ENCODE results near the gene SLC25A46. TPM values are rescaled to one million over a fixed set of nuclear protein-coding genes. Genes with fewer than 3 reads are reported as not detected.

Gene SLC25A46
- total and polyA plus RNA-seq, 2 donors (not counting 1 experiment from before 2014, with no cell fraction given): 17.6 to 36.9 TPM

- H3K4me3 ChIP-seq (ENCODE audit: control extremely low read depth in 1 of 5, extremely low read depth in 1 of 5, insufficient read depth in 1 of 5, low read depth in 2 of 5, low read length in 4 of 5): no peak overlapping the region
- H3K27ac ChIP-seq (ENCODE audit: low read length in 2 of 2): no peak overlapping the region
- no peaks in the 10 kb centered on the region for H3K27me3 ChIP-seq (replicated peaks in 1 of 4; ENCODE audit: control extremely low read depth in 1 of 4, control insufficient read depth in 3 of 4, insufficient read depth in 4 of 4, low read length in 3 of 4)
- CTCF ChIA-PET: interaction anchor here (1.0 kb wide), 1 partner anchor 13 kb away, joined by 3 read pairs; no protein-coding TSS in a partner anchor
- intact Hi-C loops (cut with micrococcal nuclease): no loop called here
- no peak for ATAC-seq (ENCODE audit: low read depth)
- no peak overlapping the region for H3K27ac Mint-ChIP-seq
- POLR2A ChIA-PET: no interaction called here
- no peaks in the 10 kb centered on the region for H3K79me2 ChIP-seq (ENCODE audit: control insufficient read depth, insufficient read depth, low read length)
- no peaks in the 10 kb centered on the region for H3K4me1 Mint-ChIP-seq
- no peak overlapping the region for H3K4me3 Mint-ChIP-seq
- TF ChIP-seq, protein P1, sequence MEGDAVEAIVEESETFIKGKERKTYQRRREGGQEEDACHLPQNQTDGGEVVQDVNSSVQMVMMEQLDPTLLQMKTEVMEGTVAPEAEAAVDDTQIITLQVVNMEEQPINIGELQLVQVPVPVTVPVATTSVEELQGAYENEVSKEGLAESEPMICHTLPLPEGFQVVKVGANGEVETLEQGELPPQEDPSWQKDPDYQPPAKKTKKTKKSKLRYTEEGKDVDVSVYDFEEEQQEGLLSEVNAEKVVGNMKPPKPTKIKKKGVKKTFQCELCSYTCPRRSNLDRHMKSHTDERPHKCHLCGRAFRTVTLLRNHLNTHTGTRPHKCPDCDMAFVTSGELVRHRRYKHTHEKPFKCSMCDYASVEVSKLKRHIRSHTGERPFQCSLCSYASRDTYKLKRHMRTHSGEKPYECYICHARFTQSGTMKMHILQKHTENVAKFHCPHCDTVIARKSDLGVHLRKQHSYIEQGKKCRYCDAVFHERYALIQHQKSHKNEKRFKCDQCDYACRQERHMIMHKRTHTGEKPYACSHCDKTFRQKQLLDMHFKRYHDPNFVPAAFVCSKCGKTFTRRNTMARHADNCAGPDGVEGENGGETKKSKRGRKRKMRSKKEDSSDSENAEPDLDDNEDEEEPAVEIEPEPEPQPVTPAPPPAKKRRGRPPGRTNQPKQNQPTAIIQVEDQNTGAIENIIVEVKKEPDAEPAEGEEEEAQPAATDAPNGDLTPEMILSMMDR (IDR thresholded peaks at IDR 0.05): no peak
- TF ChIP-seq EZH2 (IDR thresholded peaks at IDR 0.05; ENCODE audit: borderline replicate concordance, insufficient read depth, low read depth, low read length, poor library complexity, severe bottlenecking): no peak
- H3K9me3 ChIP-seq (ENCODE audit: control extremely low read depth in 1 of 3, control insufficient read depth in 2 of 3, insufficient read depth in 1 of 3, low read length in 2 of 3): no peaks in the 10 kb centered on the region
- no peaks in the 10 kb centered on the region for H3K9me3 Mint-ChIP-seq (ENCODE audit: insufficient read depth)
- H3K4me2 ChIP-seq (replicated peaks; ENCODE audit: low read depth, low read length, poor library complexity, severe bottlenecking): no peak overlapping the region
- no peak overlapping the region for H2AFZ ChIP-seq (ENCODE audit: insufficient read depth, low read depth, low read length, poor library complexity, severe bottlenecking)
- peaks cover 3% of the 10 kb centered on the region for H3K27me3 Mint-ChIP-seq
- 100% methylated on average over 1 of the region's 5 CpGs for WGBS (ENCODE audit: insufficient coverage)
- H3K36me3 ChIP-seq (replicated peaks in 1 of 2; ENCODE audit: control extremely low read depth in 1 of 2, control insufficient read depth in 1 of 2, extremely low read depth in 1 of 2, insufficient read depth in 2 of 2, low read length in 1 of 2): no peaks in the 10 kb centered on the region
- H4K20me1 ChIP-seq (ENCODE audit: control insufficient read depth, insufficient read depth, low read length, poor library complexity, severe bottlenecking): no peaks in the 10 kb centered on the region
- no peak overlapping the region for H3K9ac ChIP-seq (ENCODE audit: low read length)
- DNase-seq: no peak
- no peaks in the 10 kb centered on the region for H3K4me1 ChIP-seq (ENCODE audit: control insufficient read depth in 2 of 2, insufficient read depth in 2 of 2, low read length in 2 of 2)
Measured at GRCh38 chr5:110769000-110769681, 30.3 kb downstream of the SLC25A46 start.

- Histone ChIP-seq H3K4me1 (ENCODE audit: control insufficient read depth in 2 of 2, insufficient read depth in 2 of 2, low read length in 2 of 2) (no peaks in the 10 kb centered on the region), H3K9me3 (ENCODE audit: control extremely low read depth in 1 of 3, control insufficient read depth in 2 of 3, insufficient read depth in 1 of 3, low read length in 2 of 3) (no peaks in the 10 kb centered on the region), H3K4me3 (ENCODE audit: control extremely low read depth in 1 of 5, extremely low read depth in 1 of 5, insufficient read depth in 1 of 5, low read depth in 2 of 5, low read length in 4 of 5) (no peak overlapping the region), H3K27me3 (replicated peaks in 1 of 4; ENCODE audit: control extremely low read depth in 1 of 4, control insufficient read depth in 3 of 4, insufficient read depth in 4 of 4, low read length in 3 of 4) (no peaks in the 10 kb centered on the region), H2AFZ (ENCODE audit: insufficient read depth, low read depth, low read length, poor library complexity, severe bottlenecking) (no peak overlapping the region), H3K27ac (ENCODE audit: low read length in 2 of 2) (no peak overlapping the region), H3K79me2 (ENCODE audit: control insufficient read depth, insufficient read depth, low read length) (no peaks in the 10 kb centered on the region), H3K36me3 (replicated peaks in 1 of 2; ENCODE audit: control extremely low read depth in 1 of 2, control insufficient read depth in 1 of 2, extremely low read depth in 1 of 2, insufficient read depth in 2 of 2, low read length in 1 of 2) (no peaks in the 10 kb centered on the region), H4K20me1 (ENCODE audit: control insufficient read depth, insufficient read depth, low read length, poor library complexity, severe bottlenecking) (no peaks in the 10 kb centered on the region), H3K4me2 (replicated peaks; ENCODE audit: low read depth, low read length, poor library complexity, severe bottlenecking) (no peak overlapping the region), H3K9ac (ENCODE audit: low read length) (no peak overlapping the region)
- peaks cover 3% of the 10 kb centered on the region for H3K27me3 Mint-ChIP-seq
- TF ChIP-seq, protein P1 (IDR thresholded peaks at IDR 0.05): no peak
- TF ChIP-seq EZH2 (IDR thresholded peaks at IDR 0.05; ENCODE audit: borderline replicate concordance, insufficient read depth, low read depth, low read length, poor library complexity, severe bottlenecking): no peak
- intact Hi-C loops (cut with micrococcal nuclease): no loop called here
- no peaks in the 10 kb centered on the region for H3K4me1 Mint-ChIP-seq
- DNase-seq (no peak), ATAC-seq (ENCODE audit: low read depth) (no peak)
- H3K4me3 Mint-ChIP-seq: no peak overlapping the region
- no peaks in the 10 kb centered on the region for H3K9me3 Mint-ChIP-seq (ENCODE audit: insufficient read depth)
- POLR2A ChIA-PET: no interaction called here
- CTCF ChIA-PET: no interaction called here
- H3K27ac Mint-ChIP-seq: no peak overlapping the region
Measured at GRCh38 chr5:110770286-110770685, 31.5 kb downstream of the SLC25A46 start.

All from B cell (primary cell).